GM12864 (cell line): Measurements from ENCODE around the gene SH3PXD2A.
A peak's percentile ranks its signal among the peaks of the same experiment; 100 is the strongest.
"Not testable (repeated sequence)": the region's sequence is repeated elsewhere in the genome, so short reads cannot be mapped to it uniquely, and the experiment has no call there.

Source experiments
- DNase-seq: peaks from one replicate; pipeline ENCODE4 v3.0.0-alpha.2; 2011; ENCODE audit warnings: low read depth
- H3K4me3 ChIP-seq: 2 replicates; pipeline ENCODE4 v1.5.1; 2011; ENCODE audit warnings: mild to moderate bottlenecking, low read depth, low read length, control low read depth
- CTCF ChIP-seq: IDR thresholded peaks from 2 replicates; pipeline ENCODE4 v1.5.1; 2011; ENCODE audit warnings: low read depth, mild to moderate bottlenecking, moderate library complexity, low read length, control low read depth, inconsistent platforms; ENCODE audit errors: missing control alignments

Gene SH3PXD2A

GRCh38 chr10:103850572-103850895 lies 4.8 kb downstream of the SH3PXD2A start:
- no peak overlapping the region for H3K4me3 ChIP-seq
- no peak for TF ChIP-seq CTCF
- DNase-seq: no peak

- no peak for TF ChIP-seq CTCF
- no peak overlapping the region for H3K4me3 ChIP-seq
- no peak for DNase-seq
Observed at GRCh38 chr10:103849880-103850571, 5.3 kb downstream of the SH3PXD2A start.

- no peak for DNase-seq
- no peak overlapping the region for H3K4me3 ChIP-seq
- TF ChIP-seq CTCF: no peak
Observed at GRCh38 chr10:103849212-103849877, 6.0 kb downstream of the SH3PXD2A start.

- TF ChIP-seq CTCF: peak; percentile 43
- no peak for DNase-seq
- H3K4me3 ChIP-seq: no peak overlapping the region
Observed at GRCh38 chr10:103847909-103848468, 7.4 kb downstream of the SH3PXD2A start.

- DNase-seq: no peak
- no peak for TF ChIP-seq CTCF
- no peak overlapping the region for H3K4me3 ChIP-seq
Observed at GRCh38 chr10:103847346-103847745, 8.0 kb downstream of the SH3PXD2A start.

GRCh38 chr10:103845972-103846371 lies 9.4 kb downstream of the SH3PXD2A start:
- no peak for DNase-seq

GRCh38 chr10:103845346-103845745 lies 10.0 kb downstream of the SH3PXD2A start:
- not testable (repeated sequence) for DNase-seq, H3K4me3 ChIP-seq

More at GRCh38 chr10:103845972-103846371, 9.4 kb downstream of the SH3PXD2A start:
- TF ChIP-seq CTCF: no peak
- H3K4me3 ChIP-seq: no peak overlapping the region
